Measurements from ENCODE around the gene RBM12.
A peak's percentile ranks its signal among the peaks of the same experiment; 100 is the strongest.
"Not testable (repeated sequence)": the region's sequence is repeated elsewhere in the genome, so short reads cannot be mapped to it uniquely, and the experiment has no call there.

Gene RBM12

GRCh38 chr20:35697696-35698297, 33.1 kb upstream of the RBM12 start:
- no peak for DNase-seq

DNA sequence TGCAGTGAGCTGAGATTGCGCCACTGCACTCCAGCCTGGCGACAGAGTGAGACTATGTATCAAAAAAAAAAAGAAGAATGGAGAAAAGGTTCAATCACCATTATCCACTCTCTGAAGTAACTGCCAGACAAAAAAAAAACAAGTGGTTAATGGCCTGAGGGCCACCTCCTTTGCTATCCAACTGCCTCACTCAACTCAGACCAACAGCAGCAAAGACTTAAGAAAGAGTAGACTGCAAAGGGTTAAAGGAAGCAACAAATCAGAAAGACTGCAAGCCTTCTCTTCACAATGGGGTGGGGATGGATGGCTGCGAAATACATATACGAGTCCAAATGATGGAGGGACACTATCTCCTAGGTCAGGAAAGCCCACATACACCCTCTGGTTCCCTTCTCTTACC, 31.3 kb upstream of the RBM12 start:
- no peak for DNase-seq

DNA sequence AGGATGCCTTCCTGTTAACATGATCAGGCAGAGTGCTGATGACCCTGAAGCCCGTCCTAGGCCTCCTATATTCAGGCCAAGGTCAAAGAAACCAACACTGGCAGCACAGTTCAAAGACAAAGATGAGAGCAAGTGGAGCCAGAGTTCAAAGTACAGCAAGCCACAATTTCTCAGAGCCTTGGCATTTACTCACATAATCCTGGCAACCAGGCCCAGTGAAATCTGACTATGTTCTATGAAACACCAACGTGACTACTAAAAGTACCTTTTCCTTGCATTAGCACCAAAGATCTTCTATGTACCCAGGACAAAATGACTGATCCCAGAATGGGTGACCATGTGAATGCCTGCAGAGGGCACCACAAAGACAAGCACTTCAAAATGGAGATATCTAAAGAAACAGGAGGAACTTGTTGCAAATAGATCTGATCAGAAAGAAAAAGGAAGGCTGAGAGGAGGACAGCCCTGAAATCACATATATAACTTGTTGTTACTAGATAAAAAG, 30.6 kb upstream of the RBM12 start:
- no peak for DNase-seq

- DNase-seq, result no peak
These were observed 25.6 kb upstream of the RBM12 start for GRCh38 chr20:35690265-35690664.

DNA sequence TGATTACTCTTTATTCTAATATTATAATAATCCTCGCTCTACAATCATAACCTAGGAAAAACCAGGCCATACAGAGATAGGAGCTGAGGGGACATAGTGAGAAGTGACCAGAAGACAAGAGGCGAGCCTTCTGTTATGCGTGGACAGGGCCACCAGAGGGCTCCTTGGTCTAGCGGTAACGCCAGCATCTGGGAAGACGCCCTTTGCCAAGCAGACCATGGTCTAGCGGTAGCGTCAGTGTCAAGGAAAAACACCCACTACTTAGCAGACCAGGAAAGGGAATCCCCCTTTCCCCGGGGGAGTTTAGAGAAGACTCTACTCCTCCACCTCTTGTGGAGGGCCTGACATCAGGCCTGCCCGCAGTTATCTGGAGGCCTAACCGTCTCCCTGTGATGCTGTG, 22.2 kb upstream of the RBM12 start:
- DNase-seq, result not testable (repeated sequence)

- DNase-seq, result not testable (repeated sequence)
These were observed 20.7 kb upstream of the RBM12 start for GRCh38 chr20:35685368-35685767.

DNA sequence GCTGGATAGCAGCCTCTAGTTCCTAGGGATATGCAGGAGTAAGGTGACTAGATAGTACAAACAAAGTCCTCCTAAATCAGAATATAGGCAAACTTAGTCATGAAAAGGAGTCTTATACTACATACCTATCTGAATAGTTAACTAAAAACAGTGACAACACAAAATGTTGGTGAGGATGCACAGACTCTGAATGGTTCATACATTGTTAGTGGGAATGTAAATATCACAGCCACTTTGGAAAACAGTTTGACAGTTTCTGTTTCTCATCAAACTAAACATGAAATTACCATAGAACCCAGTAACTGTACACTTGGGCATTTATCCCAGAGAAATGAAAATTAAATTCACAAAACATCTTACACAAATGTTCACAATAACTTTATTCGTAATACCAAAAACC, 17.3 kb upstream of the RBM12 start:
- DNase-seq, result no peak

DNA sequence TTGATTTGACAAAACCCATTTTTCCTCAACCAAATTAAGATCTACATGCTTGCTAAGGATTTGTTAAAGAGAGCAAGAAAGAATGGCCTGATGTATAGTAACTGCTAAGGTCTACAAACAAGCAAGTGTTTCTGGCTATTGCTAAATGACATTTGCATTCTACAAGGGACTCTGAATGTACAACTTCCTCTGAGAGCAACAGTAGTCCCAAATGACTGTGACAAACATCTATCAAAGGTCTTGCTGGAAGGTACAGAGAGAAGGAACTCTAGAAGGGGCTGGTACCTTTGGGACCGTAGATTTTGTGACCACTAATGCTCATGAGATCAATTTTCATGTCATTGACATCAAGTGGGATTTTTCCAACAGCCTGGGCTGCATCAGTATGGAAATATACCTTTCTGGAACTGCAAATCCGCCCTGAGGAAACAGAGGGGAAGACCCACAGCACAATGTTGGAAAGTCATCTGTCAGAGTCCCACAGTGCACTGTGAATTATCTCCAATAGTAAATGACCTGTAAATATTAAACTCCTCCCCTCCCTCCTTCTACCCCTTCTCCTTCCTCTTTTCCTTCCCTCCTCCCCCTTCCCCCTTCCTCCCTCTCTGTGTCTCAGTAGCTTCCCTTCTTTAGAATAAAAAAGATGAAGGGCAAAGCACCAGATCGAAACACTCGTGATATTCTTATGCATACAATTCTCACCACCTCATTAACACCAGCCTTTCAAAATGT, 15.9 kb upstream of the RBM12 start:
- DNase-seq, result no peak

- DNase-seq, result no peak
These were observed 10.2 kb upstream of the RBM12 start for GRCh38 chr20:35674921-35675320.

DNA sequence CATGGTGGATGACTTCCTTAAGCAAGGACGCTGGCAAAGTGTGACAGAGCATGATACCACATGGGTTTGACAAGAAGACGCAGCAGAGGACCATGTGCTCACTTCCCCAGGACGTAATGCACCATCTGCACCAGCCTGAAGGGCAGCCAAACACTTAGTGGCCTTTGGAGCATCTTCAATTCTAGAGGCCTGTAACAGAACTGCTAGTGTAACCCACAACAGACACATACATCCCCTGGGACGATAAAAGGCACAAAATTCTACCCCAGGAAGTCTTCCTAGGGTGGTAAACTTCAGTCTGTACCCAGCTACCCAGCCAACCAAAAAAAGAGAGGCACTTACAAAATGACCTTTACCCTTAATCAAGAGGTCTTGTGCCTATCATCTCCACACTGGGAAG, 9.2 kb upstream of the RBM12 start:
- no peak for DNase-seq

DNA sequence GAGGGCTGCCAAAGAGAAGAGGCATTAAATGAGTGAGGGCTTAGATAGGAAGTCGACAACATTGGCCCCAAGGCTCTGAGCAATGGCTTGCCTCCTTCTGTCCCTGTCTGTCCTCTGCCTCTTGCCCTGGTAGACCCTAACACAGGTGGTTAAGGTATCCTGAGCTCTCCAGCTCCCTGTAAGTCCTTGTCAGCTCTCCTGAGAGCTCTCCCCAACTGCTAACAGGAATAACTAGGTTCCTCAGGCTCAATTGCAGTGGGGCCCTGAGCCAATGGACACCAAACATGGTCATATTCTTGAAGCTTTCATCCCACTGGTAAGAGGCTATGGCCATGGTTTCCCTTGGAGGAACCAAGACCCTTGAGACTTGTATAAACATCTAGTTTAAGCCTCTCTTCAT, 5.0 kb upstream of the RBM12 start:
- DNase-seq, result no peak

DNA sequence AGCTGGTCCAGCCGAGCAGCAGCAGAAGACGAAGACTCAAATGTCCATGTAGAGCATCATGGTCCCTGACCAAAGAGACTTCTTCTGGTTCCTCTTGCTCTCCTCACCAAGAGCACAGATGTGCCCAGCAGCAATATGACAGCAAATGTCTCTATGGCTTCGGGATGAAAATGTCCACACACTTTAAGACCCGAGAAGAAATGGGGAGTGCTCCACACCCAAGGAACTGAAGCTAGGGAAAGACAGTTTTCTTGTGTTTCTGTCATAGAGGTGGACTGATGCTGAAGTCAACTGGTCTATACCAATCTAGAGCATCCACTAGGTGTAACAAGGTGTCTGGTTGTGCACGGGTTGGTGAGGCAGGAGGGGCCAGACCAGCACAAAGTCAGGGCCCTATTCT, 4.5 kb upstream of the RBM12 start:
- DNase-seq, result no peak

- no peak for DNase-seq
These were observed 1.2 kb upstream of the RBM12 start for GRCh38 chr20:35665949-35666288.

- peak; percentile 66 for DNase-seq
These were observed 909 bp downstream of the RBM12 start for GRCh38 chr20:35663516-35664465.

- DNase-seq, result no peak
These were observed 2.1 kb downstream of the RBM12 start for GRCh38 chr20:35662551-35662950.

- DNase-seq, result no peak
These were observed 2.8 kb downstream of the RBM12 start for GRCh38 chr20:35661908-35662307.

- no peak for DNase-seq
These were observed 3.6 kb downstream of the RBM12 start for GRCh38 chr20:35661053-35661452.

DNA sequence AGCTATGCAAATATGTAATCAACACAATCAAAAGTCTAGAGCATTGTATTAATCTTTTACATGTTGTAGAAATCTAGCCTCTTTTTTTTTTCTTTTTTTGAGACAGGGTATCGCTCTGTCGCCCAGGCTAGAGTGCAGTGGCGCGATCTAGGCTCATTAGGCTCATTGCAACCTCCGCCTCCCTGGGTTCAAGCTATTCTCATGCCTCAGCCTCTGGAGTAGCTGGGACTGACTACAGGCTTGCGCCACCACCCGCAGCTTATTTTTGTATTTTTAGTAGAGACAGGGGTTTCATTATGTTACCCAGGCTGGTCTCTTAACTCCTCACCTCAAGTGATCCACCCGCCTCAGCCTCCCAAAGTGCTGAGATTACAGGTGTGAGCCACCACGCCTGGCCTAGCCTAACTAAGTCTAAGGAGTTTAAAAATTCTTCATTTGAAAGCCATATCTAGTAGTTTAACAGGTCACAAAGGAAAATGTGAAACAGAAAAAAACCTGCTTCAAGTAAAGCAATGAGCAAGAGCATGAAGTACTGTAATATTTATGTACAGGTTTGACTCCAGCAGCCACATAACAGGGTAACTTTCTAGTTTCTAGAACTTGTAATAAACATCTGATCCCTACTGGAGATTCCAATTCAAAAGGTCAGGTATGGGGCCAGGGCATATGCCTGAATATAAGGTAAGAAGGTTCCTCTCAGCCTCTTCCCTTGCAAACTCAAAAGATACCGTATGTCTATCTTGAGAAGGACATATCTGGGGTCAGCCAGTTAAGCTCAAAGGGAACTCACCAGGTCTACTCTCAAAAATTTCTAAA, 4.4 kb downstream of the RBM12 start:
- DNase-seq, result no peak

- DNase-seq, result no peak
These were observed 7.4 kb downstream of the RBM12 start for GRCh38 chr20:35657271-35657670.

DNA sequence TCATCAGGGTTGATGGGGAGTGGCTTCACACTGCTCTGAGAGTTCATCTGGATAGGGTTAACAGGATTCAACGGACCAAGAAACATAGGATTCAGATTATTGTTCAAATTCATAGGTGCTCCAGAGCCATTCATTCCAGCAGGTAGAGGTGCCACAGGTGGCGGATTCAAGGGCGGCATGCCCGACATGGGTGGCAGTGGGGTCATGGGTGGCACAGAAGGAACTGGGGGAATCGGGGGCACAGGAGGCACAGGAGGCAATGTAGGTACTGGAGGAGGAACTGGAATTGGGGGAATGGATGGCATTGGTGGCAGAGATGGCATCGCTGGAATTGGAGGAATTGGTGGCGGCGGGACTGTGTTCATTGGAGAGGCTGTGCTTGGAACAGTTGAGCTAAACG, 10.3 kb downstream of the RBM12 start:
- no peak for DNase-seq

GRCh38 chr20:35653893-35654292, 10.8 kb downstream of the RBM12 start:
- no peak for DNase-seq

- no peak for DNase-seq
These were observed 11.3 kb downstream of the RBM12 start for GRCh38 chr20:35653430-35653734.
